ENCODE results near the gene STIP1.

STIP1 gene

DNA sequence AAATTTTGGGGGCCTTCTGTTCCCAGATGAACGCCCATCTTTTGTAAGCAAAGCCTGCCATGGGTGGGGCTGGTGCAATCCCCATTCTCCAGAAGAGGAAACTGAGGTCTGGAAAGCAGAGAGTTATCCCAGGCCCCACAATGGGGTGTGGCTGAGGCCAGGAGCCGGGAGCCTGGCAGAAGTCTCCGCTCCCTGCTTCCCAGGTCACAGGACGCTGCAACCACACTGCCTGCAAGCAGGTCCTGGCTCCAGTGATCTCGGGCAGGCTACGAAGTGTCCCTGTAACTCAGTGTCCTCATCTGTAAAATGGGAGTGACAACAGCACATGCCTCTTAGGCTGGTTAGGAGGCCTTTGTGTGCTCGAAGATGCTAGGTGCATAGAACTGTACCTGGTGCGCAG lies 67.1 kb downstream of the STIP1 start:
- no peak for DNase-seq

DNA sequence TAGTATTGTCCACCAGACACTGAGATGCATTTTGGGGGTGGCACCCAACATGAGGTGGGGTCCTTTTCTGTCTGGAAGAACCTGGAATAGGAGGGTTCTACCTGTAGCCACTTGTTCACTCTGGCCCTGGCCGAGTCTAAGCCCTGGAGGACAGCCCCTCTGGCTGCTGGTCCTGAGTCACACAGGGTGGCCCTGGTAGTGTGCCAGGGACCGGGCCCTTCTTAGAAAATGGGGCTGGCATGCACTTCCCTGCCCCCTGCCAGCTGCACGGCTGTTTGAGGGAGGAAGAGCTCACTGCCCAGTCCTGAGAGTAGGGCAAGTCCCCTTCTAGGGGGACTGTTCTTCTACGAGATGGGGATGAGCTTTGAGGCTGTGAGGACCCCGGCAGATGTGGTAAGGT lies 67.5 kb downstream of the STIP1 start:
- no peak for DNase-seq
